Measurements from ENCODE around the gene GCGR.
"Not testable (repeated sequence)": the region's sequence is repeated elsewhere in the genome, so short reads cannot be mapped to it uniquely, and the experiment has no call there.

GCGR gene

DNA sequence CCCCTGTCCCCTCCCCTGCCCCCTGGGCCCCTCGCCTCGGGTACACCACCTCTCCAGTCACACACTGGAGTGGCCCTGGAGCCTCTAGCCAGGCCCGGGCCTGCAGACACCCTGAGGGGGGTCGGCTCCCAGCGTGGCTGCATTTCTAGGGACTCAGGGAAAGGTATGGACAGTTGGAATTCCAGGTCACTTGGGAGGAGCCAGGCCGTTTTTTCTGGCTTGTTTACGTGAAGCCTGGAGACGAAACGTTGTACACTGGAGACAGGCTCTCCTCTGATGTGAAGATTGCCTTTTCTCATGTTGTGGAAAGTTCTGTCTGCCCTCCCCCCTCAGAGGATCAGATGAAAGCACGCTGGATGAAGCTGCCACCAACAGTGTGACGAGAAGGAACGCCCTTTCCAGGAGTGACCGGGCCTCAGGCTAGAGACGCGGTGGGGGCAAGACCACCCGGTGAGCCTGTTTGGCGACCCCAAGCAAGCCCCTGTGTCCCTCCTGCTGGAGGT is 34.9 kb downstream of the GCGR start:
- Histone ChIP-seq H3K36me3 (replicated peaks) (peaks cover 19% of the 10 kb centered on the region), H3K27ac (no peak overlapping the region), H3K4me3 (ENCODE audit: low read depth, low read length) (no peak overlapping the region), H3K27me3 (replicated peaks) (no peaks in the 10 kb centered on the region)
- DNase-seq: no peak
- in situ Hi-C loops (cut with HindIII; ENCODE audit: low pct_ligation_motif_present, low sequenced_read_pairs): no loop called here
- TF ChIP-seq CTCF (IDR thresholded peaks at IDR 0.05; ENCODE audit: low read depth, low read length, missing control alignments): no peak

DNA sequence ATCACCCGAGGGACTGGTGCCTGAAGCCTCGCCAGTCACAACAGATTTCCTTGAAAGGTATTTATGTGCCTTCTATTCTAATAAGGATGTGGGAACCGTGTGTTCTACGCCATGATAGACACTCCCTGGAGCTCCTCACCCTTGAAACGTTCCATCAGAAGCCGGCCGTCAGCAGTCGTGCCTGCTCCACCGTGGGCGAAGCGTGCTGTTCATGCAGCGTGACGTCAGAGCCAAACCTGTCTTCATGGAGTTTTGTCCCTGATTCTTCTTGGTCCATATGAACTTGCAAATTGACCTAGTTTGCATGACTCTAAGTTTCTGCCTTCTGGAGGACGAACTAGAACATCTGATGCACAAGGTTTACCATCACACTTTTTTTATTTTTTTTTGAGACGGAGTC is 35.4 kb downstream of the GCGR start:
- peaks cover 24% of the 10 kb centered on the region for H3K36me3 ChIP-seq (replicated peaks)
- no peak for DNase-seq

DNA sequence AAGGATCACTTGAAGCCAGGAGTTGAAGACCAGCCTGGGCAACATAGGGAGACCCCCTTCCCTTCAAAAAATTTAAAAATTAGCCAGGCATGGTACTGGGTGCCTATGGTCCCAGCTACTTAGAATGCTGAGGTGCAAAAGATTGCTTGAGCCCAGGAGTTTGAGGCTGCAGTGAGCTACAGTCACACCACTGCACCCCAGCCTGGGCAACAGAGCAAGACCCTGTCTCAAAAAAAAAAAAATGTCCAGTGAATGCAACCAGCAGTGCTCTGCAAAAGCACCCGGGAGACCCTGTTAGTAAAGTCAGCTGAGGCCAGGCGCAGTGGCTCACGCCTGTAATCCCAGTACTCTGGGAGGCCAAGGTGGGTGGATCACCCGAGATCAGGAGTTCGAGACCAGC is 36.1 kb downstream of the GCGR start:
- H3K36me3 ChIP-seq (replicated peaks): peaks cover 32% of the 10 kb centered on the region
- DNase-seq; H3K27me3 ChIP-seq (replicated peaks); H3K4me3 ChIP-seq (ENCODE audit: low read depth, low read length); H3K27ac ChIP-seq; in situ Hi-C loops (cut with HindIII; ENCODE audit: low pct_ligation_motif_present, low sequenced_read_pairs): not testable (repeated sequence)

More for the DNA sequence above, 35.4 kb downstream of the GCGR start:
- no peak for TF ChIP-seq CTCF (IDR thresholded peaks at IDR 0.05; ENCODE audit: low read depth, low read length, missing control alignments)
- no peak overlapping the region for H3K4me3 ChIP-seq (ENCODE audit: low read depth, low read length)
- H3K27me3 ChIP-seq (replicated peaks): no peaks in the 10 kb centered on the region
- in situ Hi-C loops (cut with HindIII; ENCODE audit: low pct_ligation_motif_present, low sequenced_read_pairs): no loop called here
- no peak overlapping the region for H3K27ac ChIP-seq

GRCh38 chr17:81840826-81841778 is 37.2 kb downstream of the GCGR start:
- DNase-seq: no peak
- in situ Hi-C loops (cut with HindIII; ENCODE audit: low pct_ligation_motif_present, low sequenced_read_pairs): no loop called here
- no peak overlapping the region for H3K4me3 ChIP-seq (ENCODE audit: low read depth, low read length)
- H3K27me3 ChIP-seq (replicated peaks): no peaks in the 10 kb centered on the region
- no peak for TF ChIP-seq CTCF (IDR thresholded peaks at IDR 0.05; ENCODE audit: low read depth, low read length, missing control alignments)
- peaks cover 42% of the 10 kb centered on the region for H3K36me3 ChIP-seq (replicated peaks)
- no peak overlapping the region for H3K27ac ChIP-seq

- in situ Hi-C loops (cut with HindIII; ENCODE audit: low pct_ligation_motif_present, low sequenced_read_pairs): no loop called here
- Histone ChIP-seq H3K27ac (no peak overlapping the region), H3K27me3 (replicated peaks) (no peaks in the 10 kb centered on the region), H3K36me3 (replicated peaks) (peaks cover 50% of the 10 kb centered on the region), H3K4me3 (ENCODE audit: low read depth, low read length) (no peak overlapping the region)
- DNase-seq: no peak
- TF ChIP-seq CTCF (IDR thresholded peaks at IDR 0.05; ENCODE audit: low read depth, low read length, missing control alignments): no peak
Measured at GRCh38 chr17:81841866-81842265, 37.9 kb downstream of the GCGR start.

- H3K4me3 ChIP-seq (ENCODE audit: low read depth, low read length): no peak overlapping the region
- peaks cover 55% of the 10 kb centered on the region for H3K36me3 ChIP-seq (replicated peaks)
- in situ Hi-C loops (cut with HindIII; ENCODE audit: low pct_ligation_motif_present, low sequenced_read_pairs): no loop called here
- no peaks in the 10 kb centered on the region for H3K27me3 ChIP-seq (replicated peaks)
- H3K27ac ChIP-seq: no peak overlapping the region
- TF ChIP-seq CTCF (IDR thresholded peaks at IDR 0.05; ENCODE audit: low read depth, low read length, missing control alignments): no peak
- DNase-seq: no peak
Measured at GRCh38 chr17:81842378-81842724, 38.4 kb downstream of the GCGR start.

Measured in brain microvascular endothelial cell (primary cell).